ENCODE results near the gene PYGM.

The PYGM gene

DNA sequence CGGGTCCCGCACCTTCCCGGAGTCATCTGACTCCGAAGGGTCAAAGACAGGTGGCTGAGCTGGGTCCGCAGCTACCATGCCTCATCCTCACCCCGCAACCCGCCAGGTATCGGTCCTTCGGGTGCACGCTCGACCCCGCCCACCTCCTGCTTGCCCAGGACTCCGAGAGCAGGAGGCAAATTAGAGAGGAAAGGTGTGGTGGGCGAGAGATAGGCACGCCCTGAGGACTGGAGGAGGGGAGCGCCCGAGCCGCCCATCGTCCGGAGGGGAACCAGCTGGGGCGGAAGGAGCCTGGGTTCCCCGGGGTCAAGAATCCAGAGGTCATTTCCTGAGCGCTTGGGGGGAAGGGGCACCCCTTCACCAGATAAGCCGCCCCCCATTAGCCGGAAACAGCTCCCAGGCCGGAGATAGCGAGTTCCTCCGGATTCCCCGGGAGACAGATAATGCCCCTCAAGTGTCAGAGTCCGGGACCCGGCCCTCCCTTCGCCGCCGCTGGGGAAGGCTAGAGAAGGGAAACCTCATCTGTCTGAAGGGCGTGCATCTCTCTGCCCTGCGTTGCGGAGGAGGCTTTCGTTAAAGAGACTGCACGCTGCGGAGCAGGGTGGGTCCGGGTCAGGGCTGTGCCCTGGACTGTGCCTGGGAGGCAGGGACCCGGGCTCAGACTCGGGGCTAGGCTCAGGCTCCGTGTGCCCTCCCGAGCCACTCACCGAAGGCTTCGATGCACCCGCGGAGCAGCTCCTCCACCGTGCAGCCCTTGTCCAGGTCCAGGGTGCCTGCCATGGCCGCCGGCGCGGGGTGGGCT is 17.5 kb downstream of the PYGM start:
- H3K27ac ChIP-seq = no peak overlapping the region
- DNase-seq (ENCODE audit: low read depth, low spot score) = no peak

DNA sequence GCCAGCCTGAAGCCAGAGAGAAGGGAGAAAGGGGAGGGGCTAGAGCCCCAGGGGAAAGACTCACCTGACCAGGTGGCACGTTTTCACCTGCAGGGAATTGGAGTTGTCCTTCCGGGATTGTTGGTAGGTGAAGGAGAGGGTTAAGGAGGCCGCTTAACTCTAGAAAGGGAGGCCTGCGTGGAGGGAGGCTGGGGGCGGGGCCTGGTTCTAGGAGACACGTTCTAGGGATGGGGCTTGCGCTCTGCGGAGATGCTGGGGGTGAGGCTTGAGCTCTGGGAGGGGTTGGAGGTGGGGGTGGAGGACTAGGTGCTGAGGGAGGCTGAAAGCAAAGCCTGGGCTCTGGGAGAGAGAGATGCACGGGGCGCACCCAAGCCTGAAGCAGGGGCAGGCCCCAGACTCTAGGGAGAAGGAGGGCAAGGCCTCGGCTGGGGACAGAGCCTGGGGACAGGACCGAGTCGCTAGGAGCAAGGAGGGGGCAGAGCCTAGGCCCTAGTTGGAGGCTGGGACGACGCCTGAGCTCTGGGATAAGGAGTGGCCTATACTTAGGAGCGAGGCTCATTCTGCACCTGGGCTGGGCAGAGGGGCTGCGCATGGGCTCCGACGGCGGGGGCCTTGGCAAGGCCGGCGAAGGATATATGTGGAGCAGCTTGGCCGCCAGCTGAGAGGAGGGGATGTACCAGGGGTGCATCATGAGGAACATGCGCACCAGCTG is 18.2 kb downstream of the PYGM start:
- H3K27ac ChIP-seq = no peak overlapping the region
- no peak for DNase-seq (ENCODE audit: low read depth, low spot score)

DNA sequence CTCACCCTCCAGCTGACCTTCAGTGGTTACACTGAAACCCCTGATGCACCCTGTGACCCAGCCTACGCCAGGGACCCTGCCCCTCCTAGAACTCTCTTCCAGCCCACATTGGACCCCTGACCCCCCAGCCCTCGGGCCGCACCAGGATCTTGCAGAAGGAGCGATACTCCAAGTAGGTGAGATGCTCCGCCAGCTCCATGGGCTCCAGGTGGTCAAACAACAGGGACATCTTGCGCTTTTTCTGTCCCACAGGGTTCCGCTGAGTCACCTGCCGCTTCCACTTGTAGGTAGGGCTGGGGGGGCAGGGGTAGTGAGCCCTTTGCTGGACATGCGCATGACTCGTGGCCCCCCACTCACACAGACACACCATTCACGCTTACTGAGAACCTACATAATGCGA is 19.9 kb downstream of the PYGM start:
- no peak overlapping the region for H3K27ac ChIP-seq

DNA sequence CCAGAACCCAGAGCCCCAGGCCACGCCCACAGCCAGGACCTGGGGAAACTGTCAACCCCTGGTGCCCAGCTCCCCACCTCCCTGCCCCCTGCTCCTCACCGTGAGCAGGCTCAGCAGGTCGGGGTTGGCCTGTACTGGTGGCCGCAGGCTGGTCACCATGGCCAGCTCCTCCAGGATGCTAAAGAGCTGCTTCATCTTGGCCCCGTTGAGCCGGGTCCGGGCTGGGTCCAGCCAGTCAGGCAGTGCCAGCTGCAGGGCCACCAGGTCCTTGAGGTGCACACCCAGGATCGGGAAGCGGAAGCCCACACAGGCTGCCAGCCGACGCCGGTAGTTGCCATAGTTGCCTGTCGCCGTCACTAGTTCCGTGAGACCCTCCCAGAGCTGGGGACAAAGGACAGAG is 23.1 kb downstream of the PYGM start:
- H3K27ac ChIP-seq = no peak overlapping the region

More for the DNA sequence above, 19.9 kb downstream of the PYGM start:
- no peak for DNase-seq (ENCODE audit: low read depth, low spot score)

DNA sequence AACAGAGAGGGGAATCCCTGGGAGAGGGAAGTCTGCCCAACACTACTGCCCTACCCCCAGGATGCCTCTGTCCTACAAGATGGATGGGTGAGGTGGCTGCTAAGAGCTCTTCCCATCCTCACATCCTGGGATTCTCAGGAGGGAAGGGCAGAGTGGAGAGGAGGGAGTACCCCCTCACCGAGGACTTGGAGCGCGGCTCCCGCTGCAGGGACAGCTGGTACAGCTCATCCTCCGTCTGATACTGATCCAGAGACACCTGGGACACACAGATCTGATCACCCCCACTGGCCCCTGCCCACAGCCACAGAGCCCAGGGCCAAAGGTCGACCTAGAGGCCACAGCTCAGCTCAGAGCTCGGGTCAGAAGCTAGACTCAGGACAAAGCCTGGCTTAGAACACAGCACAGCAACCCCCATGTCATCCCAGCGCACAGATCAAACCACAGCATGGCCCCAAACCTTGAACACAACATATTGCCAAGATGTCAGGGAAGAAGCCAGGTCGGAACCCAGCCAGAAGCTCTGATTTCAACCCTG is 24.0 kb downstream of the PYGM start:
- H3K27ac ChIP-seq = no peak overlapping the region
- DNase-seq (ENCODE audit: low read depth, low spot score) = no peak

More for the DNA sequence above, 23.1 kb downstream of the PYGM start:
- DNase-seq (ENCODE audit: low read depth, low spot score) = no peak

DNA sequence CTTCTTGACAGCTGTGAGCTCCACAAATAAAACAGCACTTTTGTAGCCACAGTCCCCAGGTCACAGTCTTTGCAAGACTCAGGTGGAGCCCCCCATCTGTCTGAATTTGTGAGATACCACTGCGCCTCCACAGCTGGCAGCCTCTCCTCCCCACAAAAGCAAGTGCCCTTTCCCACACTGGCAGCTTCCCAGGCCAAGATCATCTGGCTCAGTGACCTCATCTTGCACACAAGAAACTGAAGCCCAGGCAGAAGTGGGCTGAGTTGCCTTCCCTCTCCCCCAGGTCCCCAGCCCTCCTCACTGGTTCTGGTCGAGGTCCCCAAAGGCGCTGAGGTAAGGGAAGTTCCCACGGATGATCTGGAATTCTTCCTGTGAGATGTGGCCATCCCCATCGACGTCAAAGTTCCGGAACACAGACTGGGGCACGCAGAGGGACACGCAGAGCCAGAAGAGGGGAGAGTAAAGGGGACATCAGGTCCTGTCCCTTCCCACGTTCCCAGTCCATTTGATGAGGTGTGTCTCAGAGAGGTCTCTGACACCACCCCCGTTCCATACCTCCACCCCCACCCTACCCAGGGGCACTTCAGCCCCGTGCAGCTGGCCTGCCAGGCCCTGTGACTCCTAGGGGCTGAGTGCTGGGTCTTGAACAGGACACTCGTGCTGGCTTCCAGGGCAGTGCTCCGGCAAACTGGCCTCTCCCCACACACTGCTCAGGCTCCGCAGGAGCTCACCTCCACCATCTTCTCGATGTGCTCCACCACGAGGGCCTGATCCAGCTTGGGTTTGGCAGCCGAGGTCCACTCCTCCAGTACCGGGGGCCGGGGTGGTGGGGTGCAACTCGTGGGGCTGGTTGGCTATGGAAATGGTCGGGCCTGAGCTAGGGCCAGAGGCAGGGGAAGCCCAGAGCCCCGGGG is 24.7 kb downstream of the PYGM start:
- DNase-seq (ENCODE audit: low read depth, low spot score) = no peak
- H3K27ac ChIP-seq = no peak overlapping the region

DNA sequence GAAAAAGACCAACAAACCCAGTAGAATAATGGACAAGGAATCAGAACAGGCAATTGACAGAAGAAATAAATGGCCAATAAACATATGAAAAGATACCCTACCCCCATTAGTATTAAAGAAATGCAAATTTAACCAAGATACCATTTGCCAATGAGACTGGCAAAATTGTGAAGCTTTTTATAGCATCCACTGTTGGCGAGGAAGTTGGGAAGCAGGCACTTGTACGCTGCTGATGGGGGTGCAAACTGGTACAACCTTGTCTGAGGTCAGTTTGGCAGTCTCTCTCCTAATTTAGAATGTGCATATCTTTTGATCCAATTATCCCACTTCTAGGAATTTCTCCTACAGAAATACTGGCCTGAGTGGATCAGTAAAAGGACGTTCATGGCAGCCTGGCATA is 28.2 kb downstream of the PYGM start:
- H3K27ac ChIP-seq = no peak overlapping the region
- DNase-seq (ENCODE audit: low read depth, low spot score) = no peak

DNA sequence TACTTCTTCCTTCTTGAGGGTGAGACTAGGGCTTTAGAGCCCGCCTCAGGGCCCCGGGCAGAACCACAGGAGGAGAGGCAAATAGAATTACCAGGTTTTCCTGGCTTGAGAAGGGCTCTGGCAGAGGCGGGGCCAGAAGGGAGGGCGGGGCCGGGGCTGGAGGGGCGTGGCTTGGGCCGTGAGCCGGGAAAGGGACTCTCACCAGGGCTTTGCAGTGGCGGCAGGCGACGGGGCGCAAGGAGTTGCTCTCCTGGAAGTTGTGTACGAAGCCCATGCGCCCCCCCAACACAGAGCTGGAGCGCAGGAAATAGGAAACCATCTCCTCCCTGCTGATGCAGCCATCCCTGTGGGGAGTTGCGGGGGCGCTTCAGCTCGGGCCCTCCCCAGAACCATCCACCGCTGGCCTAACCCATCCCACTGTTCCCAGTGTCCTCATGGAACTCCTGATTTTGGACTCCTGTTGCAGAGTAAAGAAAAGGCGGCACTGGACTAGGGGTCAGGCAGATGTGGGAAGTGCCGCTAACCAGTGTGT is 29.9 kb downstream of the PYGM start:
- no peak for DNase-seq (ENCODE audit: low read depth, low spot score)
- no peak overlapping the region for H3K27ac ChIP-seq

DNA sequence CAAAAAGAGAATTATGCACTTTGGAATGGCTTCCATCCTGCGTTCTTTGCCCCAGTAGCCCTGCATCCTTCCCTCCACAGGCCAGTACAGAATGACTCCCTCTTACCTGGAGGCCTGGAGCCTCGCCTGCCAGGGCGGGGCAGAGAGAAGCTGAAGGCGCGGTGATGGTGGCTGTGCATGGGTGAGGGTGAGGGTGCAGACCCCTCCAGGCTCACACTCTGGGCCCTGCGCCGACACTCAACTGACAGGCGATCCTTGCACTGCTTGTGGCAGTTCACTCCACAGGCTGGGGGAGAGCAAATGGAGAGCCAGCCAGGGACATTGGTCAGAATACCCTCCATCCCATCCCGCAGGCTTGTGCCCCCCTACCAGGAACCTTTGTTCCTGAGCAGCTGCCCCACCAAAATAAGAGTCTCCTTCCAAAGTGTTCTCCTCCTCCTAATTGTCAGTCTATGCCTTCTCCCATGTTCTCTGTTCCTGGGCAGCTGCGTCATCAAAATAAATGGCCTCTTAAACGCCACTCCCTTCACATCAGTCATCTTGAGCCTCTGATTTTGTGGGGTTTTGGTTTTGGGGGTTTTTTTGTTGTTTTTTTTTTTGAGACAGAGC is 30.9 kb downstream of the PYGM start:
- DNase-seq (ENCODE audit: low read depth, low spot score) = no peak
- H3K27ac ChIP-seq = no peak overlapping the region

DNA sequence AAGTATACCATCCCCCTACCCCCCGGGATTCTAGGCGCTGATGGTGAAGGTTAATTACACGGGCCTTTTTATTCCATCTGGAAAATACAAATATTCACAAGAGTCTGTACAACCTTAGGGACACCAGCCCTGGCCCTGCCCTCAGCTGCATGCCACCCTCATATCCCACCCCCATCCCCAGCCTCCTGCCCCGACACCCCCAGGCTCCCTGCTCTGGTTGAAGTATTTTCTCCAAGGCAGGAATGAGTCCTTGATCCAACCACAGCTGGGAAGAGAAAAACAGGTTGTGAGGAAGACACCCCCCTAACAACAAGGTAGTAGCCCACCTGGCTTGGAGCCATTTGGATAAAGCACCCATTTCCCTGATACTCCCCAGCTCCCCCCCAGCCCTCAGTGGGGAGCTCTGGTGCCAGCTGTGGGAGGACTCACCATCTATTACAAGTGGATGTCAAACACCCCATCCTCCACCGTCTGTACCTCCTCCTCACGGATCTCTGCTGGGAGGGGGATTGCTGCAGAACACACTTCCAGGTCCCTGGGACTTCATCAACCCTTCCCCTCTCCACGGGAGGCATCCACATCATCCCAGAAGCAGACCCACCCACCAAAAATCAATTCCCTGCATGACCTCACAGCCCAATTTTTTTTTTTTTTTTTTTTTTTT is 32.8 kb downstream of the PYGM start:
- DNase-seq (ENCODE audit: low read depth, low spot score) = no peak
- no peak overlapping the region for H3K27ac ChIP-seq

DNA sequence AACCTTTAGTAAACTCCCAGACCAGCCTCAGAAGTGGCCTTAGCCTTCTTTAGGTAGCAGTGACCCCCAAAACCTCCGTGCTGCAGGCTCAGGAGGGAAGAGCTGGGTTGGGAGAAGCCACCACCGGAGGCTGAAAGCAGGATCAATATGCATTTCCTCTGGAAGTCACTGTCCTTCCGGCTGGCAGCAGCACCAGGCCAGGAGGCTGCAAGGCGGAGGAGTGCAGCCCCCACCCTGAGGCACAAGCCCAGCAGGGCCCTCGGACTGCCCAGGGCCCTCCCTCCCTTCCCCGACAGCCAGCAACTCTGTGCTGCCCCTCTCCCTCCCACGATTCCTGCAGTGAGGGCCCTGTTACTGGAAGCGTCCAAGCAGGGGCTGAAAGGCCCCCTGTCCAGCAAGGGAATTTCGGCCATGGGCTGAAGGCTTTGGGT is 33.5 kb downstream of the PYGM start:
- H3K27ac ChIP-seq = no peak overlapping the region
- DNase-seq (ENCODE audit: low read depth, low spot score) = no peak

DNA sequence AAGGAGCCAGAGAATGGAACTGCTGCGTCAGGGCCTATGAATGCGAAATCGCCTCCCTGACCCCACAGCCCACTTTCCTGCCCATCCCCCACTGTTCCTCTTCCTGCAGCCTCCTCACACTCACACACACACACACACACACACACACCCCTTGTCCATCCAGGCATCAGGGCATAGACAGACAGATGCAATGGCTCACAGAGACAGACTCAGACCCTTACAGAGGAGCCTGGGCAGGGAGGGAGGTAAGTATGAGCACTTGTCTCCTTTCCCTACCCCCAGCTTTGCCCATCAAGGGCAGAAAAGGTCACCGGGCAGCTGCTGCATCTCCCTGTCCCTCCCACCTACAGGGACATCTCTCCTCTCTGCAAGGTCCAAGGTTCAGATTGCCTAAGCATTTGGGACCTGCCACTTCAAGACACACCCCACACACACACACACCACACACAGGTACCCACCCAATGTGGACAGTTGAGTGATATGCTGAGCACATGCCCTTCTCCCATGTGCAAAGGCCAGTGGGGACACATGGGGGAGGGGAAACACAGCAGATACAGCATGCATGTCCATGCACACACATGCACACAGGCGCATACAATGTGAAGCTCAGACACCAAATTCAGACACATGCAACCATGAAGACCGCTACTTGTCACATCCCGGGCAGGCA is 34.8 kb downstream of the PYGM start:
- no peak for DNase-seq (ENCODE audit: low read depth, low spot score)
- no peak overlapping the region for H3K27ac ChIP-seq

DNA sequence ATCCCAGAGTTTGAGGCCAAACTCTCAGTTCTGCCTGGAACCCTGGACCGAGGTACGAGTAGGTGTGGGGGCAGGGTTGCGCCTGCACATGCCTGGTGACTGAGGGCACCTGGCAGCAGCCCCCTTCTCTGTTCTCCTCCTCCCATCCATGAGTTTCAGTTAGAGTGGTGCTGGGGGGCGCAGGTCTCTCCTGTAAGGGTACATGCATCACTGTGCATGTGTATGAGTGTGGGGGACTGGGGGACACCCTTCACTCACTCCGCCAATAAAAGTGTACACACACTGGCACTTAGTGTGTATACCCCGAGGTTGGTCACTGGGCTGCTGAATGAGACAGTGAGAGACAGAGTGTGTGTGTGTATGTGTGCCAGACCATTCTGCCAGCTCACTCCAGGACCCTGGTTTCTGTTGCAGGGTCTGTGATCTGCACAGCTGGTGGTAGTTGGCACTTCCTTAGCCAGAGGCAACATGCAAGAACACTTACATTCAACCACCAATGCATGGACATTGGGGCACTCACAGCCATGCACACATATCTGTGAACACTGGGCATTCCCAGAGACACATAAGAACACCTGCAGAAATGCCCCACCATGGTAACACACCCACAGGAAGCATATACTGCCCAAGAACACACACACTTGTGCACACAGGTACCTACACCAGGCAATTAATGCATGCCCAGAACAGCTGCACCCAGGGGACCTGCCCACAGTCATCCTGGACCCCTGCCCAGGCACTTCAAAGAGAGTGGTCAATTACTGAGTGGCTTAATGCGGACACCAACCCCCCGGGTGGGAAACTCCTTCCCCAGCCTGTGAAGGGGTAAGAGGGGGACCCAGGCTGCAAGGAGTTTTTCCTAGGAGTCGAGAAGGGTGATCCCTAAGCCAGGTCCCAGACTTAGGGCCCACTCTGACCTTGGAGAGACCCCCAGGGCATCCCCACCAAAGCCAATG is 35.6 kb downstream of the PYGM start:
- no peak for DNase-seq (ENCODE audit: low read depth, low spot score)
- H3K27ac ChIP-seq = no peak overlapping the region

DNA sequence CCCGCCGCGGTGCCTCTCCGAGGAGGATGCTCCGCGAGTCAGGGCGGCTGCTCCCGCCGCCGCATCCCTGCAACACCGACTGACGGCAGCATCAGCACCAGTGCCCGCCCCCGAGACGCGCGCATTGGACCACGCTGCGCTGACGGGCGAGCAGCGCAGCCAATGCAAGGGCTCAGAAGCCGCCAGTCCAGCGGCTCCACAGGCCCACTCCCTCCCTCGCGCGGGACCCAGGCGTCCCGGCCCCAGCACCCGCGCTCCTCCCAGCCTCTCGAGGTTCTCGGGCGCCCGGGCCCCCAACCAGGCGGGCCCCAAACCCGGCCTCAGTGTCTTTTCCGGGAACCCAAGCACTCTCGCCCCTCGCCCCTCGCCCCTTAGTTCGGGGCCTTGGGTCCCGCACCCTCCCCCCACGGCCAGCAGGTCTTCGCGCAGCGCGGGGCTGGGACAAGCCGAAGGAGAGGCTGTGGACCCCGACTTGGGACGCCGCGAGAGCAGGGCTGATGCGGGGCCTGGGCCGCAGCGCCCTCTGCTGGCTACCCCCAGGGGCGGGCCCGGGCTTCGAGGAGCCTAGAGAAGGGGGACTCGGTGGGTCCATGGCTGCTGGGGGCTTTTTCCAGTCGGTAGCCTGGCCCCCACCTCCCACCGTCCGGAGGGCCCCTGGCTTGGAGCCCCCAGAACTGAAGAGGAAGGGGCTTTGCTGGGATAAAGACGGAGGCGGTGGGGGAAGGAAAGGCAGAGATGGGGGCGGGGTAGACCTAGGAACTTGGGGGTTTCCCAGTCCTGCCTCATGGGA is 36.5 kb downstream of the PYGM start, which contains the start of gene NRXN2:
TSS of gene NRXN2 (minus strand) at position 81 of the 790 bp plus-strand sequence. CDS start 9,498 bp downstream, outside the sequence.
- H3K27ac ChIP-seq = no peak within 1 kb of the TSS
- no peak for DNase-seq (ENCODE audit: low read depth, low spot score)

DNA sequence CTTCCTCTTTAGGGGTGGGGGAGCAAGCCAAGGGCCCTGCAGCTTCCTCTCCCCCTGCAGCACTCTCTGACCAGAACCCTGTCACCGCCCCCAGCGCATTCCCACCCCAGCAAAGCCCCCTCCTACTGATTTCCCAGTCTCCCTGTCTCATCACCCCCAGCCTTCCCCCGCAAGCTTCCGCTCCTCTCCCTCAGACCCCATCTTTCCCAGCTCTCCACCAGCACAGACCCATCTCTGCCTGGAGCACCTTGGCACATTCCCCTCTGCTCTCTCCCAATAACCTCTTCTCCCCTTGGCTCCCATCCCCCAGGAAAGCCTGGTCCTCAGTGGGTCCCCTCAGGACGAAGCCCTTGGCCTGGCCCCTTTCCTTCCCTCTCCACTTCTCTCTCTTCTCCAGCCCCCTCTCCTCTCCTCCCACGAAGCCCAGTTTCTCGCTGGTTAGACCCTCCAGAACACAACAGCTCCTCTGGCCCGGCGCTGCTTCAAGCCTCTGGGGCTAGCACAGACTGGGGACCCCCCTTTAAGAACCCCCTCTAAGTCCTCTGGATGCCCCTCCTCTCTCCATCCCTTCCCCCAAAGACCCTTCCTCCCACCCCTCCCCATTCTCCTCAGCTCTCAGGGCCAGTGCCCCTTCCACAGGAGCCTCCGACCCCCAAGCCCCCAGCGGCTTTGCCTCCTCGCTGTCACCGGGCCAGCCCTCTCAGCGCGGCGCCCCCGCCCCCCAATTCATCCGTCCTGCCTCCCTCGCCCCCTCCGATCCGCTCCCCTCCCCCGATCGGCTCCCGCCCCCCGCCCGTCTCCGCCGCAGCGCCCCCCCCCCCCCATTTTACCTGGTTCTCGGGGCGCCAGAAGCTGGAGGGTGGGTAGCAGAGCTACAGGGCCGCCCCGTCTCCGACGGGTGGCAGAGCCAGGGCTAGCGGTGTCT is 37.4 kb downstream of the PYGM start:
- DNase-seq (ENCODE audit: low read depth, low spot score) = no peak
- no peak overlapping the region for H3K27ac ChIP-seq

DNA sequence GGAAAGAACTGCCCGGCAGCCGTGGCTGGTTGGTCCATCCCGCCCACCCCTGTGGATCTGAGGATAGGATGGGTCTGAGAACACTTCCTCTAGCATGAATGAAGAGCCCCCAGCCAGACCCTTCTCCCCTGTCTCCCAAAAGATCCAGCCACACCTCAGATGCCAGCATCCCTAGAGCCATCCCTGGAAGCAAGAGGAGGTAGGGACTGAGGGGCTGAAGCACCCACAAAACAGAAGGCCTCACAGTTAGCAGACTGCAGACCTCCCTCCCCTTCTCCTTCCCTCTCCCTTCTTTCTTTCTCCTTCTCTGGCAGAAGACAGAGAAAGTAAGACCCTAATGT is 38.4 kb downstream of the PYGM start:
- no peak for DNase-seq (ENCODE audit: low read depth, low spot score)
- no peak overlapping the region for H3K27ac ChIP-seq

All from epithelial cell of prostate (primary cell).